Activated CD4-positive, alpha-beta T cell treated with anti-CD3 and anti-CD28 coated beads, Interleukin-2, amount 10 ng/mL, durations not matched to agents 24 days and 14 days (primary cell): Measurements from ENCODE around the gene SND1. TPM values are rescaled to one million over a fixed set of nuclear protein-coding genes. Genes with fewer than 3 reads are reported as not detected.

Experiments used
- DNase-seq: peaks from one replicate; pipeline ENCODE4 v3.0.0; 2022
- H3K27ac Mint-ChIP-seq: one replicate; pipeline ENCODE4 v1.8.0; 2022; ENCODE audit warnings: mild to moderate bottlenecking, mixed read lengths
- H3K27me3 Mint-ChIP-seq: one replicate; pipeline ENCODE4 v1.8.0; 2022; ENCODE audit warnings: mixed read lengths
- H3K36me3 Mint-ChIP-seq: one replicate; pipeline ENCODE4 v1.8.0; 2022; ENCODE audit warnings: low read depth, mild to moderate bottlenecking, mixed read lengths
- H3K4me1 Mint-ChIP-seq: one replicate; pipeline ENCODE4 v1.8.0; 2021; ENCODE audit warnings: mixed read lengths
- H3K4me3 Mint-ChIP-seq: one replicate; pipeline ENCODE4 v1.8.0; 2022; ENCODE audit warnings: mild to moderate bottlenecking, moderate library complexity, mixed read lengths
- H3K9me3 Mint-ChIP-seq: one replicate; pipeline ENCODE4 v1.8.0; 2021; ENCODE audit warnings: mixed read lengths
- intact Hi-C: fragments of 100-400 bp; cut with micrococcal nuclease; formaldehyde crosslinking; loops from one replicate; pipeline ENCODE4 v1.15.1; 2023
- total RNA-seq: library from RNA; stranded (reverse); gene quantifications from 2 replicates; pipeline ENCODE4 v1.2.3, GENCODE V29; 2022

The SND1 gene
- total RNA-seq, 1 donor from 2014 or later: 295 TPM

- intact Hi-C loops: no loop called here
- Mint-ChIP-seq H3K4me1 (peaks cover 27% of the 10 kb centered on the region), H3K4me3 (no peak overlapping the region), H3K9me3 (no peaks in the 10 kb centered on the region), H3K36me3 (peaks cover 49% of the 10 kb centered on the region), H3K27ac (no peak overlapping the region), H3K27me3 (no peaks in the 10 kb centered on the region)
- DNase-seq: no peak
Measured at GRCh38 chr7:127870231-127870907, 218.4 kb downstream of the SND1 start.

- Mint-ChIP-seq H3K36me3 (peaks cover 46% of the 10 kb centered on the region), H3K27me3 (no peaks in the 10 kb centered on the region), H3K4me3 (no peak overlapping the region), H3K4me1 (peaks cover 26% of the 10 kb centered on the region), H3K27ac (no peak overlapping the region), H3K9me3 (no peaks in the 10 kb centered on the region)
- intact Hi-C loops: no loop called here
- no peak for DNase-seq
Measured at GRCh38 chr7:127871226-127871625, 219.2 kb downstream of the SND1 start.

- H3K4me1 Mint-ChIP-seq: peaks cover 26% of the 10 kb centered on the region
- intact Hi-C loops: no loop called here
Measured at GRCh38 chr7:127872122-127872521, 220.1 kb downstream of the SND1 start.

GRCh38 chr7:127873151-127873550 lies 221.2 kb downstream of the SND1 start:
- Mint-ChIP-seq H3K4me3 (no peak overlapping the region), H3K36me3 (peaks cover 31% of the 10 kb centered on the region), H3K4me1 (peaks cover 26% of the 10 kb centered on the region), H3K27me3 (no peaks in the 10 kb centered on the region), H3K27ac (no peak overlapping the region), H3K9me3 (no peaks in the 10 kb centered on the region)
- intact Hi-C loops: no loop called here
- DNase-seq: no peak

More at GRCh38 chr7:127872122-127872521, 220.1 kb downstream of the SND1 start:
- DNase-seq: no peak
- peaks cover 38% of the 10 kb centered on the region for H3K36me3 Mint-ChIP-seq
- no peak overlapping the region for H3K27ac Mint-ChIP-seq
- no peaks in the 10 kb centered on the region for H3K27me3 Mint-ChIP-seq
- H3K9me3 Mint-ChIP-seq: no peaks in the 10 kb centered on the region
- H3K4me3 Mint-ChIP-seq: no peak overlapping the region

DNA sequence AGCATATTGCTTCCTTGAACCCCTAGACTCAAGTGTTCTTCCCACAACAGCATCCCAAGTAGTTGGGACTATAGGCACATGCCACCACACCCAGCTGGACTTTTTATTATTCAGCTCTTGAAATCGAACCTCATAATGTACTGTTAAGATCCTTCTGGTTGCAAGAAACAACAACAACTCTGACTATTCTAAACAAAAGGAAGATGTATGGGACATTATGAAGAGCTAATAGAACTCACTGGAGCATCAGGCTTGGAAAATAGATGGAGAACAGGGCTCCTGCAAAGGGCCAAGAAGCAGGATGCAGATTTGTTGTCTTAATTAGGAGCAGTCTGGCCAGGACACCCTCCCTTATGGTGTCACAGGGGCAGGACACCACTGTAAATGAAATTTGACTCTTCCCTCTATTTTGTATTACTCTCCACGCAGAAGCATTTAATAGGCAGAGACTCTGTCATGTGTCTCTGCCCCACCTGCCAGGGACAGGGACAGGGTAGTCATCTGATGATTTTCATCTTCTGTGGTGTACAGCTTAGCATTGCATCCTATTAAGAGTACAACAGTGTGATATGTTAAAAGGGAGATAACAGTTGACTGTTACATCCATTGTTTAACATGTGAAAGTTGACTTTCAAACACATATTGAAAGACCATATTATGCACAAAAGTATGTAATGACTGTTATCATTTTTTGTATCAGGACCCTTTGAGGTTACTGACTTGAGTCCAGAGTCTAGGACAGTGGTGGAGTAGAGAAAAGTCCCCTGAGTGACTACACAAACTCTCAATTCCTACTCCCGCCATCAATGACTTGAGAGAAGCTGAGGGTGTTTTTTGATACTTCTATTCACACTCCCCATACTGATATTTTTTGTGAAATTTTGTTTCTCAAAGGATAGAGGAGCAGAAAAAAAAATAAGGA lies 222.0 kb downstream of the SND1 start:
- intact Hi-C loops: loop anchor here (1.0 kb wide), 3 partner anchors 18 to 24 kb away; no protein-coding TSS in a partner anchor
- no peaks in the 10 kb centered on the region for H3K27me3 Mint-ChIP-seq
- H3K27ac Mint-ChIP-seq: peak overlapping the region; percentile 39
- no peak for DNase-seq
- peaks cover 26% of the 10 kb centered on the region for H3K4me1 Mint-ChIP-seq
- H3K36me3 Mint-ChIP-seq: peaks cover 28% of the 10 kb centered on the region
- H3K4me3 Mint-ChIP-seq: no peak overlapping the region
- no peaks in the 10 kb centered on the region for H3K9me3 Mint-ChIP-seq

DNA sequence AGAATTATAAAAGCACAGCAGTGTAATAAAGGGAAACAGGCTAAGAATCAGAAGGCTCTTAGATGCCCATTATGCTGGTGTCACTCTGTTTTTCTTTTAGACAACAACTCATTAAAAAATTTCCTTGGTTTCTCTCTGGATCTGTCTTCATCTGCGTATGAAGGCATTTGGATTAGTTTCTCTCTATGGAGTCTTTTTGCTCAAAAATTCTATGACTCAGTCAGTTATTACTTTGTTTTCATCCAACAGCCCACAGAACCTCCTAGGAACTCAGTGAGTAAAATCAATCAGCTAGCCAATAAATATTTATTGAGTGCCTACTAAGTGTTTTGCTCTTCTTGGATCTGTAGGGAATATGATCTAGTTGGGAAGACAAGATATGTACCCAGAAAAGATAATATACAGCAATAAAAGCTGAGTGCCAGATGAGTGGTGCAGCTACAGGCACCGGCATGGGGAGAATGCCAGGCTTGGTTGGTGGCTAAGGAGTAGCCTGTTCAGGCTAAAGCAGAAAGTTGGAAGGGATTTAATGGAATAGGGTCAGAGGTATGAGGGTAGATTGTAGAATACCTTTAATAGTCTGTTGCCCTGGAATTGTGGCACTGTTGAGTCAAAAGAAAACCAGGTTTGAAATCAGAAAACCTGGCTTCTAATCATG lies 223.1 kb downstream of the SND1 start:
- intact Hi-C loops: loop anchor here (1.0 kb wide), 3 partner anchors 19 to 25 kb away; no protein-coding TSS in a partner anchor
- peaks cover 25% of the 10 kb centered on the region for H3K4me1 Mint-ChIP-seq
- H3K9me3 Mint-ChIP-seq: no peaks in the 10 kb centered on the region
- H3K27ac Mint-ChIP-seq: peak overlapping the region; percentile 50
- peaks cover 20% of the 10 kb centered on the region for H3K36me3 Mint-ChIP-seq
- DNase-seq: no peak
- no peak overlapping the region for H3K4me3 Mint-ChIP-seq
- H3K27me3 Mint-ChIP-seq: no peaks in the 10 kb centered on the region

- Mint-ChIP-seq H3K27me3 (no peaks in the 10 kb centered on the region), H3K9me3 (no peaks in the 10 kb centered on the region), H3K4me1 (peaks cover 33% of the 10 kb centered on the region), H3K4me3 (no peak overlapping the region), H3K27ac (no peak overlapping the region), H3K36me3 (peaks cover 18% of the 10 kb centered on the region)
- no peak for DNase-seq
- intact Hi-C loops: no loop called here
Measured at GRCh38 chr7:127876393-127876792, 224.4 kb downstream of the SND1 start.

- intact Hi-C loops: no loop called here
- no peak overlapping the region for H3K4me3 Mint-ChIP-seq
- no peaks in the 10 kb centered on the region for H3K27me3 Mint-ChIP-seq
- peaks cover 35% of the 10 kb centered on the region for H3K4me1 Mint-ChIP-seq
- peaks cover 14% of the 10 kb centered on the region for H3K36me3 Mint-ChIP-seq
- no peak for DNase-seq
- no peak overlapping the region for H3K27ac Mint-ChIP-seq
- H3K9me3 Mint-ChIP-seq: no peaks in the 10 kb centered on the region
Measured at GRCh38 chr7:127877951-127878350, 226.0 kb downstream of the SND1 start.

DNA sequence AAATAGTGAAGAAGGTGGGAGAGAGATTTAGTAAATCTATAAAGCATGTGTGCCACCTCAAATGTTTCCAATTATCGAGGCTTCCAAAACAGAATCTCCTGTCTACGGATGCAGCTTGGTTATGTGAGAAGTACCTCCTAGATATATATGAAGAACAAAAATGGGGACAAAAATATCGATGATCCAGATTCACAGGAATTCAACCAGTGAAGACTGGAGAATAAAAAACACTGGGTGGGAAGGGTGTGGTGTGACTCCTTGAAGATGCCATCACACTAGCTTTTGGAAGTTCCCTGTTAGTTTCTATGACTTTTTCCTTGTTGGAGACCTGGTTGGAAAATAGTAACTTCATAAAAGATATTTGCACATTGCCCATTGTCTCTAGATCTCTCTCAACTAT lies 226.8 kb downstream of the SND1 start:
- no peak overlapping the region for H3K4me3 Mint-ChIP-seq
- no peaks in the 10 kb centered on the region for H3K27me3 Mint-ChIP-seq
- peaks cover 15% of the 10 kb centered on the region for H3K36me3 Mint-ChIP-seq
- peaks cover 33% of the 10 kb centered on the region for H3K4me1 Mint-ChIP-seq
- H3K9me3 Mint-ChIP-seq: no peaks in the 10 kb centered on the region
- no peak overlapping the region for H3K27ac Mint-ChIP-seq
- intact Hi-C loops: no loop called here
- DNase-seq: no peak

DNA sequence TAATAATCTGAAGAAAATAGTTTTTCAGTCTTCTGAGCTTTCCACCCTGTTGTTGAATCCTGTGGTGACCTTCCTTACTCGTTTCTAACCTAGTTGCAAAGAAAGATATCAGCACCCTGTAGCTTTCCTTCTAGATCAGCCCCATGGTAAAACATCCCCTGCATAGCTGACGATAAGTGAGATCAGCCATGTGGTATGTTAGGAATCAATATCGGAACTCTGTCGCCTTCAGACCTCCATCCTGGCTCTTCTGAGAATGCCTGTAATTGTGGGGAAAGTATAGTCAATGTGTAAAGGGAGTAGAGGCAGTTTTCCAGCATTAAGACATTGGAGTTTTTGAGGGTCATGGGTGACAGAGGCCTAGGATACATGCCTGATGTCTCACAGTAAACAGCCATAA lies 227.4 kb downstream of the SND1 start:
- Mint-ChIP-seq H3K9me3 (no peaks in the 10 kb centered on the region), H3K4me3 (no peak overlapping the region), H3K27me3 (no peaks in the 10 kb centered on the region), H3K36me3 (peaks cover 11% of the 10 kb centered on the region), H3K27ac (no peak overlapping the region), H3K4me1 (peaks cover 27% of the 10 kb centered on the region)
- intact Hi-C loops: no loop called here
- DNase-seq: no peak

DNA sequence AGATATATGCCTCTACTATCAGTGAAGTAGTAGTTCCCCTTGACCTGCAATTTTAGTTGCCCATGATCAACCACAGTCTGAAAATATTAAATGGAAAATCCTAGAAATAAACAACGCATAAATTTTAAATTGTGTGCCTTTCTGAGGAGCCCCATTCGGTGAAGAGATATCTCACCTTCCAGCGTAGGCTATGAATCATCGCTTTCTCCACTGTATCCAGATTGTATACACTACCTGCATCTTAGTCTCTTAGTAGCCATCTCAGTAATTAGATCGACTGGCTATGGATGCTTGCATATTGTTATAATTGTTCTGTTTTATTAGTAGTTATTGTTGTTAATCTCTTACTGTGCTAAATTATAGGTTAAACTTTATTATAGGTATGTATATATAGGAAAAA lies 227.9 kb downstream of the SND1 start:
- Mint-ChIP-seq H3K27me3 (no peaks in the 10 kb centered on the region), H3K9me3 (no peaks in the 10 kb centered on the region)
- intact Hi-C loops: no loop called here

DNA sequence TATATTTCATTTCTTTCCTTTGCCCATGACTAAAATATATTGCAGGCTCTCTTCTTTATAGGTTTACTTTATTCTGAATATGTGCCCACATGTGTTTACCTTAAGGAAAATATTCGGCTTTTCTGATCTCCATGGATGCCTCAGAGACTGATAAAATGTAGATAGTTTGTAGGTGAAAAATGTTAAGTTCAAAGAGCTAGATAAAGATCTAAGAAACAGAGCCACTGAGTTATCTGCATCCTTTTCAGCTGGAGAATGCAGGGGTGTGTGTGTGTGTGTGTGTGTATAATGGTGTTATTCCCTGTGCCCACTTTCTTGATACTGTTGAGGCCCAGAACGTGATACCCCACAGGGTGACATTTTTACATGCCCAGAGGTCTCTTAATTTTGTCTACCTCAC lies 228.5 kb downstream of the SND1 start:
- intact Hi-C loops: no loop called here
- Mint-ChIP-seq H3K36me3 (peaks cover 10% of the 10 kb centered on the region), H3K4me1 (peaks cover 24% of the 10 kb centered on the region), H3K27me3 (no peaks in the 10 kb centered on the region), H3K27ac (no peak overlapping the region), H3K4me3 (no peak overlapping the region), H3K9me3 (no peaks in the 10 kb centered on the region)
- DNase-seq: no peak

More for the DNA sequence above, 227.9 kb downstream of the SND1 start:
- H3K27ac Mint-ChIP-seq: no peak overlapping the region
- H3K4me3 Mint-ChIP-seq: no peak overlapping the region
- H3K36me3 Mint-ChIP-seq: peaks cover 14% of the 10 kb centered on the region
- no peak for DNase-seq
- H3K4me1 Mint-ChIP-seq: peaks cover 26% of the 10 kb centered on the region

GRCh38 chr7:127881564-127881963 lies 229.6 kb downstream of the SND1 start:
- no peak for DNase-seq

More at GRCh38 chr7:127881564-127881963, 229.6 kb downstream of the SND1 start:
- Mint-ChIP-seq H3K4me1 (peaks cover 22% of the 10 kb centered on the region), H3K9me3 (no peaks in the 10 kb centered on the region), H3K27me3 (no peaks in the 10 kb centered on the region), H3K4me3 (no peak overlapping the region), H3K36me3 (peaks cover 9% of the 10 kb centered on the region), H3K27ac (no peak overlapping the region)
- intact Hi-C loops: no loop called here
